Fibroblast of skin of back (primary cell): ENCODE results near the gene IRAG1. TPM values are rescaled to one million over a fixed set of nuclear protein-coding genes. Genes with fewer than 3 reads are reported as not detected.

ENCODE experiments used
- DNase-seq: peaks from one replicate; pipeline ENCODE4 v3.0.0-alpha.2; 2013
- polyA plus RNA-seq, 2 experiments: library from polyadenylated mRNA; unstranded; fragments of 120-200 nt; gene quantifications; one replicate each; pipeline ENCODE4 v1.2.1, GENCODE V29; 2013; ENCODE audit not compliant: insufficient read length in 2 of 2

Gene IRAG1
- polyA plus RNA-seq (2013, experiment 1 of 2; ENCODE audit: insufficient read length): 34.3 TPM
- 72.4 TPM for polyA plus RNA-seq (2013, experiment 2 of 2; ENCODE audit: insufficient read length)

- peak; percentile 86 for DNase-seq
These were observed at the start of gene IRAG1 for GRCh38 chr11:10693509-10694081. Gene IRAG1 (minus strand): TSS chr11:10693755. CDS start chr11:10693602, 153 bp downstream.

GRCh38 chr11:10742460-10743208 is 49.1 kb upstream of the IRAG1 start:
- DNase-seq: no peak

GRCh38 chr11:10735481-10736475 is 42.2 kb upstream of the IRAG1 start:
- peak; percentile 93 for DNase-seq

GRCh38 chr11:10731064-10731680 is 37.6 kb upstream of the IRAG1 start:
- no peak for DNase-seq

GRCh38 chr11:10730151-10730550 is 36.6 kb upstream of the IRAG1 start:
- DNase-seq: no peak

- DNase-seq: no peak
These were observed 35.4 kb upstream of the IRAG1 start for GRCh38 chr11:10728789-10729472.

- DNase-seq: no peak
These were observed 34.6 kb upstream of the IRAG1 start for GRCh38 chr11:10728154-10728553.

- DNase-seq: peak; percentile 57
These were observed 33.7 kb upstream of the IRAG1 start for GRCh38 chr11:10727146-10727851.

GRCh38 chr11:10725907-10726253 is 32.3 kb upstream of the IRAG1 start:
- DNase-seq: no peak

GRCh38 chr11:10725114-10725906 is 31.8 kb upstream of the IRAG1 start:
- peak; percentile 85 for DNase-seq

- DNase-seq: no peak
These were observed 28.8 kb upstream of the IRAG1 start for GRCh38 chr11:10722307-10722706.

- DNase-seq: no peak
These were observed 27.4 kb upstream of the IRAG1 start for GRCh38 chr11:10720881-10721376.

- no peak for DNase-seq
These were observed 26.1 kb upstream of the IRAG1 start for GRCh38 chr11:10719616-10720015.

- DNase-seq: peak; percentile 15
These were observed 23.1 kb upstream of the IRAG1 start for GRCh38 chr11:10716543-10717259.

GRCh38 chr11:10716122-10716521 is 22.6 kb upstream of the IRAG1 start:
- peak; percentile 80 for DNase-seq

GRCh38 chr11:10715571-10715970 is 22.0 kb upstream of the IRAG1 start:
- DNase-seq: no peak

- DNase-seq: no peak
These were observed 15.9 kb upstream of the IRAG1 start for GRCh38 chr11:10709299-10710086.

GRCh38 chr11:10708131-10708530 is 14.6 kb upstream of the IRAG1 start:
- no peak for DNase-seq

GRCh38 chr11:10701982-10702381 is 8.4 kb upstream of the IRAG1 start:
- peak; percentile 33 for DNase-seq
